K562 (cell line): ENCODE results near the gene GNG7. TPM values are rescaled to one million over a fixed set of nuclear protein-coding genes. Genes with fewer than 3 reads are reported as not detected.

Experiments
- ATAC-seq: fragments of 200-7000 bp; cut with Tn5 transposase; 3 replicates; pipeline ENCODE4 v1.9.1; 2020; ENCODE audit warnings: moderate library complexity
- BruUV-seq: library from RNA; stranded (reverse); fragments of 400-500 nt; replicated peaks from 2 replicates; lab custom pipeline; 2021; lab: Mats Ljungman, UMichigan
- CTCF ChIA-PET: fragments of 300-600 bp; formaldehyde crosslinking; extraction: SDS; loops from one replicate; lab custom pipeline; 2021; ENCODE audit warnings: low intra/inter-chr PET ratio; lab: Yijun Ruan, JAX
- POLR2A ChIA-PET: fragments of 300-600, 350-650 bp; sonication (Branson Sonifier 250); formaldehyde crosslinking; extraction: SDS; loops from one replicate; lab custom pipeline; 2021; ENCODE audit warnings: antibody characterized with exemption, inconsistent platforms; lab: Yijun Ruan, JAX
- DNase-seq, 4 experiments: peaks; one replicate each; pipeline versions ENCODE4 v3.0.0 to v3.0.0-alpha.2; 2011 to 2018; ENCODE audit warnings: low spot score in 3 of 4, mixed read lengths in 3 of 4; ENCODE audit errors: extremely low read depth in 1 of 4
- FAIRE-seq: peaks from 2 replicates; lab custom pipeline; 2011; peaks lifted over from hg19 to GRCh38; lab: Jason Lieb, UNC
- H2AFZ ChIP-seq: 2 replicates; pipeline ENCODE4 v1.6.0; 2011; ENCODE audit warnings: low read depth, low read length, control low read depth, inconsistent platforms
- H3K27ac ChIP-seq: fragments of 200-600 bp; 3 replicates; pipeline ENCODE4 v1.8.0; 2011; ENCODE audit warnings: low read depth, mild to moderate bottlenecking, control low read depth, inconsistent platforms, low read length, moderate library complexity, mixed read lengths; ENCODE audit errors: extremely low read depth
- H3K27me3 ChIP-seq, 2 experiments: fragments of 300-600 bp in 1 of 2; 2 replicates in 1 of 2; 3 replicates in 1 of 2; pipeline versions ENCODE4 v1.6.0 to v1.8.0; 2011; ENCODE audit warnings: inconsistent platforms in 2 of 2, low read length in 2 of 2, mild to moderate bottlenecking in 1 of 2, mixed read lengths in 1 of 2, moderate library complexity in 1 of 2; ENCODE audit not compliant: control insufficient read depth in 2 of 2, insufficient read depth in 2 of 2
- H3K36me3 ChIP-seq: fragments of 300-600 bp; 3 replicates; pipeline ENCODE4 v1.8.0; 2011; ENCODE audit warnings: mild to moderate bottlenecking, low read length, inconsistent platforms; ENCODE audit not compliant: control insufficient read depth, insufficient read depth
- H3K4me1 ChIP-seq, 2 experiments: fragments of 200-600 bp in 1 of 2; replicated peaks in 1 of 2; 2 replicates in 1 of 2; 3 replicates in 1 of 2; pipeline versions ENCODE4 v1.5.1 to v1.8.0; 2011; ENCODE audit warnings: inconsistent platforms in 2 of 2, low read length in 2 of 2, mild to moderate bottlenecking in 1 of 2, mixed read lengths in 1 of 2, moderate library complexity in 1 of 2; ENCODE audit not compliant: control insufficient read depth in 2 of 2, insufficient read depth in 2 of 2
- H3K4me2 ChIP-seq: 2 replicates; pipeline ENCODE4 v1.6.1; 2011; ENCODE audit warnings: low read length, control low read depth, inconsistent platforms, mixed read lengths; ENCODE audit not compliant: insufficient read depth
- H3K4me3 ChIP-seq: fragments of 200-600 bp; sonication (generic), shearing (Covaris generic); 2 replicates; pipeline ENCODE4 v1.5.1; 2016; ENCODE audit warnings: control low read depth, inconsistent platforms
- H3K79me2 ChIP-seq: fragments of 200-600 bp; 3 replicates; pipeline ENCODE4 v1.8.0; 2011; ENCODE audit warnings: low read length, inconsistent platforms; ENCODE audit not compliant: control insufficient read depth, insufficient read depth
- H3K9ac ChIP-seq, 2 experiments: 2 replicates each; pipeline versions ENCODE4 v1.6.0 to v1.6.1; 2011; ENCODE audit warnings: low read depth in 2 of 2, low read length in 2 of 2, control low read depth in 1 of 2, inconsistent platforms in 1 of 2, mild to moderate bottlenecking in 1 of 2, mixed read lengths in 1 of 2; ENCODE audit not compliant: insufficient read depth in 1 of 2
- H3K9me1 ChIP-seq: one replicate; pipeline ENCODE4 v1.6.0; 2011; ENCODE audit warnings: inconsistent platforms, mild to moderate bottlenecking, low read length, moderate library complexity; ENCODE audit not compliant: control insufficient read depth, insufficient read depth
- H3K9me3 ChIP-seq: replicated peaks from 2 replicates; pipeline ENCODE4 v1.5.1; 2011; ENCODE audit warnings: low read depth, low read length, inconsistent platforms; ENCODE audit not compliant: control insufficient read depth, insufficient read depth
- H4K20me1 ChIP-seq: replicated peaks from 2 replicates; pipeline ENCODE4 v1.6.1; 2011; ENCODE audit warnings: low read length, inconsistent platforms, mixed read lengths; ENCODE audit not compliant: control insufficient read depth, insufficient read depth
- BRF1 ChIP-seq: IDR thresholded peaks from 3 replicates; pipeline ENCODE4 v1.6.1; 2011; ENCODE audit warnings: borderline replicate concordance, mild to moderate bottlenecking; ENCODE audit not compliant: insufficient read length; ENCODE audit errors: extremely low read depth
- CBX8 ChIP-seq: fragments of 200-600 bp; sonication (generic); IDR thresholded peaks from 2 replicates; pipeline ENCODE4 v1.6.1; 2012; ENCODE audit warnings: borderline replicate concordance, mixed run types, low read depth, mild to moderate bottlenecking, moderate library complexity, mixed read lengths, low read length, control low read depth, inconsistent platforms; ENCODE audit not compliant: poor library complexity, severe bottlenecking; ENCODE audit errors: extremely low read depth
- GTF2A2 ChIP-seq: IDR thresholded peaks from 2 replicates; pipeline ENCODE4 v1.6.1; 2016; ENCODE audit warnings: mild to moderate bottlenecking, missing genetic modification characterization, missing compliant biosample characterization
- GTF2E2 ChIP-seq: fragments of 200-800 bp; sonication (Bioruptor generic); IDR thresholded peaks from 2 replicates; pipeline ENCODE4 v1.6.1; 2016; ENCODE audit warnings: missing genetic modification characterization, missing compliant biosample characterization
- KDM5B ChIP-seq: fragments of 200-600 bp; sonication (generic); IDR thresholded peaks from 2 replicates; pipeline ENCODE4 v1.6.1; 2012; ENCODE audit warnings: low read depth, mild to moderate bottlenecking, moderate library complexity, low read length, control low read depth, inconsistent platforms; ENCODE audit not compliant: insufficient replicate concordance
- KHSRP ChIP-seq: fragments of 450-650 bp; IDR thresholded peaks from 2 replicates; pipeline ENCODE4 v1.6.1; 2017
- LEF1 ChIP-seq: fragments of 450-650 bp; IDR thresholded peaks from 2 replicates; pipeline ENCODE4 v1.6.1; 2016; ENCODE audit warnings: mild to moderate bottlenecking
- MCM3 ChIP-seq: fragments of 450-650 bp; IDR thresholded peaks from 2 replicates; pipeline ENCODE4 v1.6.1; 2016
- MTF1 ChIP-seq: fragments of 250-450 bp; sonication (Bioruptor Pico); IDR thresholded peaks from 2 replicates; pipeline ENCODE4 v1.9.0; 2021; ENCODE audit warnings: moderate library complexity, mild to moderate bottlenecking, inconsistent platforms, borderline replicate concordance
- RBM15 ChIP-seq: fragments of 200-400 bp; formaldehyde crosslinking; IDR thresholded peaks from 2 replicates; pipeline ENCODE4 v1.6.1; 2018; ENCODE audit warnings: mild to moderate bottlenecking, low read length, moderate library complexity; ENCODE audit not compliant: insufficient read depth
- SIN3A ChIP-seq, 2 experiments: fragments of 150-350 bp in 1 of 2; IDR thresholded peaks; 2 replicates each; pipeline ENCODE4 v1.6.1; 2011 to 2016; ENCODE audit warnings: borderline replicate concordance in 2 of 2, low read depth in 2 of 2, low read length in 2 of 2, mild to moderate bottlenecking in 2 of 2, moderate library complexity in 2 of 2; ENCODE audit not compliant: control insufficient read depth in 1 of 2
- SMAD4 ChIP-seq: fragments of 250-450 bp; sonication (Bioruptor Pico); conservative IDR thresholded peaks from 2 replicates; pipeline ENCODE4 v1.8.0; 2021; ENCODE audit warnings: inconsistent platforms, mild to moderate bottlenecking, moderate library complexity
- SRSF3 ChIP-seq: fragments of 200-400 bp; formaldehyde crosslinking; IDR thresholded peaks from 2 replicates; pipeline ENCODE4 v1.6.1; 2016; ENCODE audit warnings: mild to moderate bottlenecking, low read length, moderate library complexity; ENCODE audit not compliant: insufficient read depth
- TAF7 ChIP-seq: fragments of 450-650 bp; IDR thresholded peaks from 2 replicates; pipeline ENCODE4 v1.6.1; 2016; ENCODE audit warnings: missing genetic modification characterization, missing compliant biosample characterization
- TAF9B ChIP-seq: fragments of 450-650 bp; IDR thresholded peaks from 2 replicates; pipeline ENCODE4 v1.6.1; 2018; ENCODE audit warnings: mild to moderate bottlenecking; ENCODE audit not compliant: partially characterized antibody
- U2AF2 ChIP-seq: fragments of 200-400 bp; formaldehyde crosslinking; optimal IDR thresholded peaks from 2 replicates; pipeline ENCODE3; 2017; ENCODE audit warnings: low read depth, mild to moderate bottlenecking, low read length
- ZNF311 ChIP-seq: fragments of 250-450 bp; sonication (Bioruptor Pico); IDR thresholded peaks from 2 replicates; pipeline ENCODE4 v1.4.0; 2020; ENCODE audit warnings: mild to moderate bottlenecking, moderate library complexity
- ZNF316 ChIP-seq: fragments of 450-650 bp; IDR thresholded peaks from 2 replicates; pipeline ENCODE4 v1.6.1; 2016
- WGBS: fragments of 100-300 bp; shearing (Covaris generic); methylation state at CpG from one replicate; pipeline ENCODE4 v1.1.6; 2016; ENCODE audit warnings: low coverage, mixed read lengths; ENCODE audit not compliant: insufficient coverage; ENCODE audit errors: missing lambda C conversion rate; 5-methylcytosine and 5-hydroxymethylcytosine counted together
- in situ Hi-C: fragments of 300-500 bp; cut with MboI; formaldehyde crosslinking; loops from 4 replicates; pipeline ENCODE4 v1.15.0; 2018; ENCODE audit warnings: inconsistent platforms, mixed read lengths
- intact Hi-C: fragments of 100-400 bp; cut with micrococcal nuclease; formaldehyde crosslinking; loops from 2 replicates; pipeline ENCODE4 v1.14.2; 2022
- polyA plus RNA-seq, 8 experiments: library from polyadenylated mRNA; depleted of rRNA in 4 of 8; stranded (reverse) in 5 of 8; unstranded in 3 of 8; fragments of >200 nt; fragmentation: Nextera tagmentation in 2 of 8; fragmentation: Illumina TruSeq in 1 of 8; extraction: Ambion mirVana in 2 of 8; extraction: Trizol in 1 of 8; gene quantifications; 2 replicates each; pipeline versions ENCODE4 v1.2.1 to v1.2.3, GENCODE V29; 2011 to 2014; ENCODE audit warnings: inconsistent platforms in 1 of 8, missing spikeins in 1 of 8
- total RNA-seq, 7 experiments: library from RNA; depleted of rRNA in 6 of 7; stranded (reverse); fragments of >200 nt in 6 of 7; fragmentation: Illumina TruSeq in 2 of 7; extraction: Trizol in 2 of 7; gene quantifications; 2 replicates each; pipeline versions ENCODE4 v1.2.1 to v1.2.3, GENCODE V29; 2011 to 2021; ENCODE audit warnings: low replicate concordance in 1 of 7
- TF ChIP-seq, protein P1 (sequence below): fragments of 250-450 bp; sonication (Bioruptor Pico); IDR thresholded peaks from 2 replicates; pipeline ENCODE4 v1.8.0; 2022; ENCODE audit warnings: inconsistent platforms
- TF ChIP-seq, protein P2 (sequence below): fragments of 450-650 bp; IDR thresholded peaks from 2 replicates; pipeline ENCODE4 v1.6.1; 2016; ENCODE audit warnings: low read depth, mild to moderate bottlenecking, moderate library complexity

GNG7 gene
- total and polyA plus RNA-seq, 9 of the 15 experiments (the other 6 are each of a cell fraction or from before 2014, with no cell fraction given) = 0.01 to 0.20 (median 0.06) TPM; not detected in 1

DNA sequence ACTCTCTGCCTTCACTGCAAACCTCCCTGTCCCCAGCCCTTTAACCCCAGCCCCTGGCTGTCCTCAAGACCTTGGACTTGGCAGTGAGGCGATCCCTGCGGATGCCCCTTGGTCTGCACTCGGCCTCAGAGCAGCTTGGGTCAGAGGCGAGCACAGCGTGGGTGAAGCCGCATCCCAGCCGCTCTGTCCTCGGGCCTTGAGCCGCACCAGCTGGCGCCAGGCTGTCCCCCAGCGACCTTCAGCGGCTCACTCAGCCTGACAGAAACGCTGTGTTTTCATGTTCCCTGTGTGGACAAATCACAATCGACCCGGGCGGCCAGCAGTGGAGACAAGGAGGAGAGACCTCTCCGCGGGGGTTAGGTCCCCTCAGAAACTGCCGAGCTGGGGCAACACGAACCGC lies 52.0 kb downstream of the GNG7 start:
- 7% methylated on average over 21 of the region's 21 CpGs for WGBS
- Histone ChIP-seq H2AFZ (no peak overlapping the region), H3K9me3 (no peaks in the 10 kb centered on the region), H3K4me1 (peaks cover 0 to 17% of the 10 kb centered on the region in 2 experiments; a peak in 2 of 5 replicates), H3K9me1 (no peaks in the 10 kb centered on the region), H3K27ac (no peak overlapping the region), H3K36me3 (no peaks in the 10 kb centered on the region), H3K9ac (peak overlapping the region in 1 of 2 experiments; percentile 2; a peak in 2 of 4 replicates), H3K79me2 (no peaks in the 10 kb centered on the region), H3K4me2 (no peak overlapping the region), H3K27me3 (peaks cover 20 to 53% of the 10 kb centered on the region in 2 experiments; a peak in 4 of 5 replicates), H3K4me3 (no peak overlapping the region), H4K20me1 (no peaks in the 10 kb centered on the region)
- BruUV-seq = no TSS peak
- in situ Hi-C loops (no loop called here), intact Hi-C loops (no loop called here)
- TF ChIP-seq KHSRP (no peak), ZNF311 (CRISPR knock-in tag) (no peak), GTF2E2 (tag) (no peak), ZNF316 (no peak), RBM15 (no peak), CBX8 (no peak), SRSF3 (no peak), U2AF2 (no peak), TAF7 (tag) (no peak), TAF9B (no peak), KDM5B (no peak), MCM3 (no peak), SIN3A (IDR thresholded peaks at IDR 0.05; ENCODE audit: borderline replicate concordance in 2 of 2, control insufficient read depth in 1 of 2, low read depth in 2 of 2, low read length in 2 of 2) (no peak), GTF2A2 (tag) (no peak), MTF1 (no peak), LEF1 (no peak), SMAD4 (CRISPR knock-in tag) (no peak), BRF1 (no peak)
- TF ChIP-seq, protein P1, sequence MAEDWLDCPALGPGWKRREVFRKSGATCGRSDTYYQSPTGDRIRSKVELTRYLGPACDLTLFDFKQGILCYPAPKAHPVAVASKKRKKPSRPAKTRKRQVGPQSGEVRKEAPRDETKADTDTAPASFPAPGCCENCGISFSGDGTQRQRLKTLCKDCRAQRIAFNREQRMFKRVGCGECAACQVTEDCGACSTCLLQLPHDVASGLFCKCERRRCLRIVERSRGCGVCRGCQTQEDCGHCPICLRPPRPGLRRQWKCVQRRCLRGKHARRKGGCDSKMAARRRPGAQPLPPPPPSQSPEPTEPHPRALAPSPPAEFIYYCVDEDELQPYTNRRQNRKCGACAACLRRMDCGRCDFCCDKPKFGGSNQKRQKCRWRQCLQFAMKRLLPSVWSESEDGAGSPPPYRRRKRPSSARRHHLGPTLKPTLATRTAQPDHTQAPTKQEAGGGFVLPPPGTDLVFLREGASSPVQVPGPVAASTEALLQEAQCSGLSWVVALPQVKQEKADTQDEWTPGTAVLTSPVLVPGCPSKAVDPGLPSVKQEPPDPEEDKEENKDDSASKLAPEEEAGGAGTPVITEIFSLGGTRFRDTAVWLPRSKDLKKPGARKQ (CRISPR knock-in tag) = no peak
- TF ChIP-seq, protein P2, sequence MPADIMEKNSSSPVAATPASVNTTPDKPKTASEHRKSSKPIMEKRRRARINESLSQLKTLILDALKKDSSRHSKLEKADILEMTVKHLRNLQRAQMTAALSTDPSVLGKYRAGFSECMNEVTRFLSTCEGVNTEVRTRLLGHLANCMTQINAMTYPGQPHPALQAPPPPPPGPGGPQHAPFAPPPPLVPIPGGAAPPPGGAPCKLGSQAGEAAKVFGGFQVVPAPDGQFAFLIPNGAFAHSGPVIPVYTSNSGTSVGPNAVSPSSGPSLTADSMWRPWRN = no peak
- no peak for DNase-seq
- POLR2A ChIA-PET = interaction anchor here (1.3 kb wide), 1 partner anchor 99 kb away, joined by 3 read pairs; no protein-coding TSS in a partner anchor
- ATAC-seq = no peak
- FAIRE-seq = no peak
- CTCF ChIA-PET = interaction anchor here (0.6 to 0.7 kb wide), 2 partner anchors 27 to 99 kb away, joined by 3 read pairs; no protein-coding TSS in a partner anchor
